MCF 10A (cell line): Measurements from ENCODE around the gene SH3BGR. TPM values are rescaled to one million over a fixed set of nuclear protein-coding genes. Genes with fewer than 3 reads are reported as not detected.

Experiments used
- BruUV-seq: library from RNA; stranded (reverse); fragments of 400-500 nt; replicated peaks from 2 replicates; lab custom pipeline; 2021; lab: Mats Ljungman, UMichigan
- CTCF ChIA-PET: fragments of 300-600 bp; sonication (Branson Sonifier 250); formaldehyde crosslinking; extraction: SDS; loops from one replicate; lab custom pipeline; 2021; ENCODE audit warnings: antibody characterized with exemption, inconsistent platforms; lab: Yijun Ruan, JAX
- POLR2A ChIA-PET: fragments of 300-600, 350-650 bp; sonication (Branson Sonifier 250); formaldehyde crosslinking; extraction: SDS; loops from one replicate; lab custom pipeline; 2020; ENCODE audit warnings: antibody characterized with exemption, inconsistent platforms; lab: Yijun Ruan, JAX
- DNase-seq: peaks from one replicate; pipeline ENCODE4 v3.0.0-alpha.2; 2018; ENCODE audit not compliant: unreplicated experiment
- H3K27ac Mint-ChIP-seq: one replicate; pipeline ENCODE4 v1.8.0; 2022; ENCODE audit warnings: mild to moderate bottlenecking, low read depth, mixed read lengths; ENCODE audit not compliant: unreplicated experiment
- H3K27me3 Mint-ChIP-seq: one replicate; pipeline ENCODE4 v1.8.0; 2022; ENCODE audit warnings: mixed read lengths; ENCODE audit not compliant: insufficient read depth, unreplicated experiment
- H3K36me3 Mint-ChIP-seq: one replicate; pipeline ENCODE4 v1.8.0; 2022; ENCODE audit warnings: mild to moderate bottlenecking, moderate library complexity, mixed read lengths; ENCODE audit not compliant: insufficient read depth, unreplicated experiment
- H3K4me1 Mint-ChIP-seq: one replicate; pipeline ENCODE4 v1.8.0; 2022; ENCODE audit warnings: mixed read lengths; ENCODE audit not compliant: insufficient read depth, unreplicated experiment
- H3K4me3 Mint-ChIP-seq: one replicate; pipeline ENCODE4 v1.8.0; 2022; ENCODE audit warnings: mild to moderate bottlenecking, moderate library complexity, mixed read lengths; ENCODE audit not compliant: unreplicated experiment
- H3K9me3 Mint-ChIP-seq: one replicate; pipeline ENCODE4 v1.8.0; 2022; ENCODE audit warnings: mixed read lengths; ENCODE audit not compliant: unreplicated experiment
- intact Hi-C: fragments of 100-400 bp; cut with micrococcal nuclease; formaldehyde crosslinking; loops from 2 replicates; pipeline ENCODE4 v1.14.1; 2022
- microRNA-seq: library from miRNA; unstranded; fragments of <30 nt; microRNA quantifications from one replicate; pipeline ENCODE4 v1.2.0, GENCODE V29; 2022
- total RNA-seq: library from RNA; stranded (reverse); gene quantifications from 2 replicates; pipeline ENCODE4 v1.2.3, GENCODE V29; 2022
- TF ChIP-seq, protein P1 (sequence below): fragments of 200-600 bp; IDR thresholded peaks from one replicate; pipeline ENCODE4 v1.8.0; 2022; ENCODE audit warnings: antibody characterized with exemption, mild to moderate bottlenecking; ENCODE audit not compliant: unreplicated experiment

Gene SH3BGR
- total RNA-seq, 1 experiment from 2014 or later: 11.3 TPM

DNA sequence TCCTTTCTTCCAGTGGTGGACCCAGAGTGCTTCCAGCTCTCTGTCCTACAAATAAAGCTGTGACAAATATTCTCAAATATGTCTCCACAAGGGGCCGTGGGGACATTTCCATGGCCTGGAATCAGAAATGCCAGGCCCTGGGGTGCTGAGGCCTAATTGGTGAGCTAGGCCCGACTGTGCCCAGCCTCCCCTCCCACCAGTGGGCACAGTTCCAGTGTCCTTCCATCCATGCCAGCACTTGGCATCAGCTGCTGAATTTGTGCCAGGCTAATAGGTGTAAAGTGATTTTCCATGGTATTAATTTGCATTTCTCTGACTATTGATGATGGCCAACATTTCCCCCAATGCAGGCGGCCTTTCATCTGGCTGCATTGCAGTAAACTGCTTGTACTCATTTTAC is 112.4 kb downstream of the SH3BGR start:
- Mint-ChIP-seq H3K27ac (no peak overlapping the region), H3K27me3 (peaks cover 22% of the 10 kb centered on the region), H3K4me1 (no peaks in the 10 kb centered on the region), H3K9me3 (no peaks in the 10 kb centered on the region), H3K36me3 (no peaks in the 10 kb centered on the region), H3K4me3 (no peak overlapping the region)
- BruUV-seq: no TSS peak
- no peak for DNase-seq
- ChIA-PET CTCF (interaction anchor here (0.8 kb wide), 1 partner anchor 530 kb away, joined by 3 read pairs; no protein-coding TSS in a partner anchor), POLR2A (no interaction called here)
- intact Hi-C loops: no loop called here
- TF ChIP-seq, protein P1, sequence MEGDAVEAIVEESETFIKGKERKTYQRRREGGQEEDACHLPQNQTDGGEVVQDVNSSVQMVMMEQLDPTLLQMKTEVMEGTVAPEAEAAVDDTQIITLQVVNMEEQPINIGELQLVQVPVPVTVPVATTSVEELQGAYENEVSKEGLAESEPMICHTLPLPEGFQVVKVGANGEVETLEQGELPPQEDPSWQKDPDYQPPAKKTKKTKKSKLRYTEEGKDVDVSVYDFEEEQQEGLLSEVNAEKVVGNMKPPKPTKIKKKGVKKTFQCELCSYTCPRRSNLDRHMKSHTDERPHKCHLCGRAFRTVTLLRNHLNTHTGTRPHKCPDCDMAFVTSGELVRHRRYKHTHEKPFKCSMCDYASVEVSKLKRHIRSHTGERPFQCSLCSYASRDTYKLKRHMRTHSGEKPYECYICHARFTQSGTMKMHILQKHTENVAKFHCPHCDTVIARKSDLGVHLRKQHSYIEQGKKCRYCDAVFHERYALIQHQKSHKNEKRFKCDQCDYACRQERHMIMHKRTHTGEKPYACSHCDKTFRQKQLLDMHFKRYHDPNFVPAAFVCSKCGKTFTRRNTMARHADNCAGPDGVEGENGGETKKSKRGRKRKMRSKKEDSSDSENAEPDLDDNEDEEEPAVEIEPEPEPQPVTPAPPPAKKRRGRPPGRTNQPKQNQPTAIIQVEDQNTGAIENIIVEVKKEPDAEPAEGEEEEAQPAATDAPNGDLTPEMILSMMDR: no peak

Small RNAs within 50 kb of the gene (microRNA-seq; reads per million reads assigned to microRNA genes)
- gene MIR6508: not detected

Other genes starting within 250 kb of the SH3BGR start
- 36.0 and 45.4 TPM in 2 replicates for gene BRWD1, start 138.3 kb upstream of the SH3BGR start, total RNA-seq
- gene HMGN1, start 102.9 kb upstream of the SH3BGR start, total RNA-seq: 360 TPM in 2 replicates
- 2.8 and 4.3 TPM in 2 replicates for gene LCA5L, start 6.2 kb upstream of the SH3BGR start, total RNA-seq
- gene B3GALT5, start 161.0 kb downstream of the SH3BGR start, total RNA-seq: 0.05 TPM in 1 of 2 replicates, not detected in the other